AG04449 (cell line): ENCODE results near the gene NSUN3.

Experiments used
- CTCF ChIA-PET: fragments of 350-600 bp; formaldehyde crosslinking; extraction: SDS; loops from one replicate; lab custom pipeline; 2021; ENCODE audit warnings: antibody characterized with exemption; lab: Yijun Ruan, JAX
- POLR2A ChIA-PET: fragments of 400-600, 350-600 bp; formaldehyde crosslinking; extraction: SDS; loops from one replicate; lab custom pipeline; 2020; ENCODE audit warnings: antibody characterized with exemption, inconsistent platforms; lab: Yijun Ruan, JAX
- DNase-seq: peaks from one replicate; pipeline ENCODE4 v3.0.0-alpha.2; 2010; ENCODE audit warnings: low read depth, low spot score
- H3K4me3 ChIP-seq: 2 replicates; pipeline ENCODE4 v1.5.1; 2011; ENCODE audit warnings: low read depth, mild to moderate bottlenecking, control low read depth, low read length
- CTCF ChIP-seq: IDR thresholded peaks from one replicate; pipeline ENCODE4 v1.5.1; 2011; ENCODE audit warnings: mild to moderate bottlenecking, moderate library complexity, low read length, control low read depth, inconsistent platforms; ENCODE audit not compliant: insufficient read depth; ENCODE audit errors: missing control alignments

The NSUN3 gene

GRCh38 chr3:94065819-94066480, 3.1 kb downstream of the NSUN3 start:
- ChIA-PET CTCF (interaction anchor here (1.0 to 9.0 kb wide), 4 partner anchors 15 to 65 kb away, joined by 3 to 216 read pairs (median 4); no protein-coding TSS in a partner anchor), POLR2A (no interaction called here)
- DNase-seq: no peak
- no peak for TF ChIP-seq CTCF
- no peak overlapping the region for H3K4me3 ChIP-seq

DNA sequence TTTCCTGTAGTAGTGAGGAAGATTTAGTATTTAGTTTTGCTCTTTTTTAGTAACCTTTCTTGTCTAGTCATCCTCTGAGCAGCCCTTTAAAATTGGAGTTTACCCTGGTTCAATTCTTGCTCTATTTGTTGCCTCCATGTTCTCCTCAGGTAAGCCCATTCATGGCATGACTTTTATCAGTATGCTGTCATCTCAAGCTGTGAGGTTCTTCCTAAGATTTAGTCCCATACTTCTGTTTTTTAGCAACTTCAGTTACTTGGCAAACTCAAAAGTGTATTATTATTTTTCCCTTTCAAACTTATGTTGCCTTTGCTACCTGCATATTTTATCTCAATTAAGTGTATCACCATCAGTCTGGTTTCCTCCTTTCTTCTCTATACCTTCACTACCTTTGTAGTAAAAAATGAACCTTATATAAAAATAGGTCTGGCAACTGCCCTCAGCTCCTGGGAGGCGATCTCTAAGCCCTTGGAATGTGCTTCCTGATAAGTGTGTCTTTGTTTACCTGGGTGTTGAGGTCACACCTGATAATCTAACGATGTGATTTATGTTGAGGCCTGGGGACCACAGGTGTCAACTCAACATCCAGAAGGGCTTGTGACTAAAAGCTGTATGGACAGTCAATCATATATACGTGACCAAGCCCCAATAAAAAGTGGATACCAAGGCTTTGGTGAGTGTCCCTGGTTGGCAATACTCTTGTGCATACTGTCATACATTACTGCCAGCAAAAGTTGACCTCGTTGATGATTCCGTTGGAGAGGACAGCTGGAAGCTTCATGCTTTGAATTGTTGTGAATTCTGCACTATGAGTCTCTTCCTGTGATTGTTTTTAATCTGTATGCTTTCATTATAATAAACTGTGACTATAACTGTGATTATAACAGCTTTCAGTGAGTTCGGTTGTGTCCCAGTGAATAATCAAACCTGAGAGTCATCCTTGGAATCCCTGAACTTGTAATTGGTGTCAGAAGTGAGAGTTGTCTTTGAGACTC, 3.9 kb downstream of the NSUN3 start:
- ChIA-PET POLR2A (no interaction called here), CTCF (interaction anchor here (1.3 to 9.0 kb wide), 3 partner anchors 17 to 66 kb away, joined by 4 to 216 read pairs (median 5); no protein-coding TSS in a partner anchor)
- H3K4me3 ChIP-seq: no peak overlapping the region
- DNase-seq: no peak
- no peak for TF ChIP-seq CTCF

DNA sequence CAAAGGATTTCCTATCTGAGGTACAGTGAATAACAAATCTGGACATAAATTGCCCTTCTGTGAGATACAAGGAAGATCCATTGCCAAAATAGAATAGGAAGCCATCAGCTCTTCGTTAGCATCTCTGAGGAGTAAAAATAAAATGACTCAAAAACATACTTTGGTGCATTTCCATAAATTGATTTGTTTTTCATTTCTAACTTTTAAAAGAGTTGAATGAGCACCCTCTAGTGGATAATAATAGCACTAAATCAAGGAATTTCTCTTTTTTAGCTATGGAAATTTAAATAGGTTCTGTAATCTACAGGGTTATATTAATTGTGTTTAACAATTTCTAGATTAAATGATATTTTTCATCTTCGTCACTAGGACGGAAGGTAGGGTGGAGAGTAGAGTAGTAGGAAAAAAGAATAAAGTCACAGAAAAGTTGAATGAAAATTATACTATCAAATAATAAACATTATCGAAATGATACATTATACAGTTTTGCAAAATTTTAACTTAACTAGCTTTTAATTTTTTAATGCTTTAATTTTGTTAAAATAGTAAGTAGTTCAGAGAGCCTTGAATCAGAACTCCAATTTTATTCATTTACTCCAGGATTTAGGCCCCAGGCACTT, 6.4 kb downstream of the NSUN3 start:
- no peak overlapping the region for H3K4me3 ChIP-seq
- POLR2A ChIA-PET: no interaction called here
- no peak for DNase-seq
- TF ChIP-seq CTCF: peak; percentile 5
- CTCF ChIA-PET: interaction anchor here (0.9 to 9.0 kb wide), 29 partner anchors 11 to 96 kb away, joined by 3 to 216 read pairs (median 6); partner anchors contain the start of gene PROS1

- H3K4me3 ChIP-seq: no peak overlapping the region
- TF ChIP-seq CTCF: no peak
- ChIA-PET CTCF (interaction anchor here (1.0 to 9.0 kb wide), 22 partner anchors 8 to 164 kb away, joined by 3 to 216 read pairs (median 6); partner anchors contain the start of genes DHFR2, NSUN3 and PROS1), POLR2A (no interaction called here)
- DNase-seq: no peak
Measured at GRCh38 chr3:94070341-94070911, 7.6 kb downstream of the NSUN3 start.

GRCh38 chr3:94071713-94072284, 8.9 kb downstream of the NSUN3 start:
- no peak overlapping the region for H3K4me3 ChIP-seq
- DNase-seq: no peak
- TF ChIP-seq CTCF: no peak
- ChIA-PET CTCF (interaction anchor here (1.5 to 9.0 kb wide), 3 partner anchors 10 to 83 kb away, joined by 4 to 216 read pairs (median 10); partner anchors contain the start of genes DHFR2 and NSUN3), POLR2A (no interaction called here)
